Measurements from ENCODE around the gene FERMT1. TPM values are rescaled to one million over a fixed set of nuclear protein-coding genes. Genes with fewer than 3 reads are reported as not detected.

FERMT1 gene
- total and polyA plus RNA-seq, 2 of the 13 experiments (the other 11 are each of a cell fraction or from before 2014, with no cell fraction given), result 15.8 to 29.5 TPM

GRCh38 chr20:6053776-6054688 is 68.8 kb downstream of the FERMT1 start, which contains the start of gene LRRN4 (continued):
- 0 out of 2 replicates have a peak, but pooled peaks have one; percentile 41 for TF ChIP-seq CBX5 (CRISPR knock-in tag; IDR thresholded peaks at IDR 0.05; ENCODE audit: borderline replicate concordance)
- no peak for TF ChIP-seq PBX2 (CRISPR knock-in tag; IDR thresholded peaks at IDR 0.05)
- no peak for TF ChIP-seq ZNF180 (CRISPR knock-in tag; IDR thresholded peaks at IDR 0.05; ENCODE audit: borderline replicate concordance, low read depth)
- no peak for TF ChIP-seq ZNF253 (CRISPR knock-in tag; IDR thresholded peaks at IDR 0.05; ENCODE audit: borderline replicate concordance)
- TF ChIP-seq GTF2F1 (IDR thresholded peaks at IDR 0.05; ENCODE audit: low read length), result no peak
- no peak for TF ChIP-seq FOXP4 (CRISPR knock-in tag; IDR thresholded peaks at IDR 0.05)
- TF ChIP-seq ZFAT (CRISPR knock-in tag; conservative IDR thresholded peaks at IDR 0.05), result no peak
- TF ChIP-seq ZNF597 (CRISPR knock-in tag; IDR thresholded peaks at IDR 0.05), result no peak
- TF ChIP-seq MBNL3 (CRISPR knock-in tag; conservative IDR thresholded peaks at IDR 0.05), result no peak
- no peak for TF ChIP-seq ELK4 (CRISPR knock-in tag; IDR thresholded peaks at IDR 0.05; ENCODE audit: borderline replicate concordance)
- no peak for TF ChIP-seq ZBTB14 (CRISPR knock-in tag; IDR thresholded peaks at IDR 0.05)
- TF ChIP-seq CTCF (CRISPR knock-in tag; IDR thresholded peaks at IDR 0.05), result 0 out of 2 replicates have a peak, but pooled peaks have one; percentile 3
- TF ChIP-seq JUND (CRISPR knock-in tag; IDR thresholded peaks at IDR 0.05), result 0 out of 2 replicates have a peak, but pooled peaks have one; percentile 19
- no peak for TF ChIP-seq POLR2AphosphoS5 (IDR thresholded peaks at IDR 0.05; ENCODE audit: low read depth, low read length)
- no peak for TF ChIP-seq ZNF33A (CRISPR knock-in tag; IDR thresholded peaks at IDR 0.05; ENCODE audit: borderline replicate concordance)
- TF ChIP-seq TEF (CRISPR knock-in tag; IDR thresholded peaks at IDR 0.05), result no peak
- no peak for TF ChIP-seq ZNF569 (CRISPR knock-in tag; IDR thresholded peaks at IDR 0.05; ENCODE audit: borderline replicate concordance)
- TF ChIP-seq ATF1 (CRISPR knock-in tag; IDR thresholded peaks at IDR 0.05), result no peak
- TF ChIP-seq TCF7 (IDR thresholded peaks at IDR 0.05; ENCODE audit: low read depth), result no peak
